ENCODE data around the gene XKR3.
"Not testable (repeated sequence)": the region's sequence is repeated elsewhere in the genome, so short reads cannot be mapped to it uniquely, and the experiment has no call there.

The XKR3 gene

GRCh38 chr22:16747266-16748159 lies 77.7 kb downstream of the XKR3 start:
- not testable (repeated sequence) for DNase-seq (ENCODE audit: low read depth)

GRCh38 chr22:16734271-16734670 lies 90.9 kb downstream of the XKR3 start:
- DNase-seq (ENCODE audit: low read depth): not testable (repeated sequence)
